Osteocyte (in vitro differentiated cells): Measurements from ENCODE around the gene GABRB1. TPM values are rescaled to one million over a fixed set of nuclear protein-coding genes. Genes with fewer than 3 reads are reported as not detected.

Experiments used
- DNase-seq: peaks from one replicate; pipeline ENCODE4 v3.0.0; 2021; ENCODE audit warnings: mixed read lengths; ENCODE audit not compliant: unreplicated experiment; ENCODE audit errors: extremely low spot score
- H3K27ac Mint-ChIP-seq: one replicate; pipeline ENCODE4 v1.8.0; 2021; ENCODE audit warnings: mild to moderate bottlenecking, mixed read lengths; ENCODE audit not compliant: unreplicated experiment
- H3K27me3 Mint-ChIP-seq: one replicate; pipeline ENCODE4 v1.8.0; 2021; ENCODE audit warnings: mixed read lengths; ENCODE audit not compliant: unreplicated experiment
- H3K36me3 Mint-ChIP-seq: one replicate; pipeline ENCODE4 v1.8.0; 2021; ENCODE audit warnings: mixed read lengths; ENCODE audit not compliant: unreplicated experiment
- H3K4me1 Mint-ChIP-seq: one replicate; pipeline ENCODE4 v1.8.0; 2021; ENCODE audit warnings: mixed read lengths; ENCODE audit not compliant: unreplicated experiment
- H3K4me3 Mint-ChIP-seq: one replicate; pipeline ENCODE4 v1.8.0; 2021; ENCODE audit warnings: mild to moderate bottlenecking, moderate library complexity, mixed read lengths; ENCODE audit not compliant: unreplicated experiment
- H3K9me3 Mint-ChIP-seq: one replicate; pipeline ENCODE4 v1.8.0; 2021; ENCODE audit warnings: mixed read lengths; ENCODE audit not compliant: unreplicated experiment
- CTCF ChIP-seq: fragments of 200-600 bp; sonication (generic); IDR thresholded peaks from 2 replicates; pipeline ENCODE4 v1.5.0; 2021; ENCODE audit warnings: antibody characterized with exemption, mild to moderate bottlenecking, moderate library complexity
- total RNA-seq: library from RNA; stranded (reverse); gene quantifications from 2 replicates; pipeline ENCODE4 v1.2.1, GENCODE V29; 2021

Gene GABRB1
- total RNA-seq, 1 donor from 2014 or later, result not detected

GRCh38 chr4:47143261-47143660, 111.9 kb downstream of the GABRB1 start:
- H3K4me3 Mint-ChIP-seq, result no peak overlapping the region
- no peaks in the 10 kb centered on the region for H3K9me3 Mint-ChIP-seq
- no peak for DNase-seq

GRCh38 chr4:47145630-47146029, 114.3 kb downstream of the GABRB1 start:
- Mint-ChIP-seq H3K36me3 (no peaks in the 10 kb centered on the region), H3K27me3 (peaks cover 59% of the 10 kb centered on the region)

More at GRCh38 chr4:47143261-47143660, 111.9 kb downstream of the GABRB1 start:
- Mint-ChIP-seq H3K4me1 (no peaks in the 10 kb centered on the region), H3K27me3 (peaks cover 58% of the 10 kb centered on the region), H3K36me3 (no peaks in the 10 kb centered on the region), H3K27ac (no peak overlapping the region)
- no peak for TF ChIP-seq CTCF

GRCh38 chr4:47154816-47155370, 123.5 kb downstream of the GABRB1 start:
- H3K4me1 Mint-ChIP-seq, result no peaks in the 10 kb centered on the region
- no peak for DNase-seq
- H3K36me3 Mint-ChIP-seq, result no peaks in the 10 kb centered on the region
- no peaks in the 10 kb centered on the region for H3K9me3 Mint-ChIP-seq
- H3K27ac Mint-ChIP-seq, result no peak overlapping the region
- no peak for TF ChIP-seq CTCF
- H3K4me3 Mint-ChIP-seq, result no peak overlapping the region
- peaks cover 53% of the 10 kb centered on the region for H3K27me3 Mint-ChIP-seq

More at GRCh38 chr4:47145630-47146029, 114.3 kb downstream of the GABRB1 start:
- no peak for DNase-seq
- H3K4me3 Mint-ChIP-seq, result no peak overlapping the region
- no peak for TF ChIP-seq CTCF
- no peaks in the 10 kb centered on the region for H3K4me1 Mint-ChIP-seq
- H3K27ac Mint-ChIP-seq, result no peak overlapping the region
- H3K9me3 Mint-ChIP-seq, result no peaks in the 10 kb centered on the region

GRCh38 chr4:47155919-47156318, 124.6 kb downstream of the GABRB1 start:
- no peak for DNase-seq
- Mint-ChIP-seq H3K27ac (no peak overlapping the region), H3K27me3 (peaks cover 57% of the 10 kb centered on the region), H3K4me1 (no peaks in the 10 kb centered on the region), H3K36me3 (no peaks in the 10 kb centered on the region), H3K9me3 (no peaks in the 10 kb centered on the region), H3K4me3 (no peak overlapping the region)
- no peak for TF ChIP-seq CTCF

GRCh38 chr4:47160095-47160494, 128.7 kb downstream of the GABRB1 start:
- Mint-ChIP-seq H3K36me3 (no peaks in the 10 kb centered on the region), H3K27ac (no peak overlapping the region), H3K27me3 (peaks cover 38% of the 10 kb centered on the region), H3K4me3 (no peak overlapping the region), H3K4me1 (no peaks in the 10 kb centered on the region), H3K9me3 (no peaks in the 10 kb centered on the region)
- no peak for DNase-seq
- no peak for TF ChIP-seq CTCF
